HG02840 (cell line): ENCODE results near the gene MYOM3.
"Not testable (repeated sequence)": the region's sequence is repeated elsewhere in the genome, so short reads cannot be mapped to it uniquely, and the experiment has no call there.

ENCODE experiments used
- ATAC-seq: cut with Tn5 transposase; IDR thresholded peaks from one replicate; pipeline ENCODE4 v1.9.1; 2021; ENCODE audit warnings: mild to moderate bottlenecking, moderate library complexity, moderate number of reproducible peaks; ENCODE audit not compliant: unreplicated experiment, low FRiP score

Gene MYOM3

GRCh38 chr1:24077278-24077978 lies 34.5 kb downstream of the MYOM3 start:
- no peak for ATAC-seq

DNA sequence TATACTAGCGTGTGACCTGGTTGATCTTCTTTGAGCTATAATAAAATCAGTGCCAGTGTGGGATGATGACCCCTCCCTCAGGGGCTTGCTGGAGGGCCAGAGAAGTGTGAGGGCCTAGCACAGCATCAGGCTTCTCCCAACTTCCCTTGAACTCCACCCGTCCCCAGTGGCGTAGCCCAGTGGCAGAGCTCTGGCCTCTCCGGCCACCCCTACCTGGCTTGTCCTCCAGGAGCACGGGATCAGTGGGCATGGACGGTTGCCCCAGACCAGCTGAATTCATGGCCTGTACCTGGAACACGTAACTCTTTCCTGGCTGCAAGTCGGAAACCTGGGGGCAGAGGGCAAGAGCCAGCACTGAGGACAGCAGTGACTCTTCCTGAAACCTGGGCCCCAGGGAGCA lies 36.0 kb downstream of the MYOM3 start:
- no peak for ATAC-seq

- ATAC-seq: no peak
These were observed 36.4 kb downstream of the MYOM3 start for GRCh38 chr1:24075590-24075854.

- no peak for ATAC-seq
These were observed 36.9 kb downstream of the MYOM3 start for GRCh38 chr1:24074817-24075589.

DNA sequence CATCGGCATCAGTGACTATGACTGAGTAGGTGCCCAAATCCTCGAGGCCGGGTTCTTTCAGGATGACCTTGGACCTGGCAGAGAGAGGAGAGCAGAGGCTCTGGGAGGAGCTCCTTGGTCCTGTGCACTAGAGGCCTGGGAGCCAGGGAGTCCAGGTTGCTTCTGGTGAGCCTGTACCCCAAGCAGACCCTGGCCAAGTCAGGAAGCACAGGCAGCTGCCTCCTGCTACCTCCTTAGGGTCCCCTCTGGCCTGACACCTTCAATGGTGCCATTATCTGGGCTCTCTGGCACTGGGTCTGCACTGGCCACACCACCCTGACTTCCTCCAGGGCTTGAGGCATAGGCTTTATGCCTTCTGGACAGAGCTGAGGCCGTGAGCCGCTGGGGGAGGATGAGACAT lies 37.7 kb downstream of the MYOM3 start:
- no peak for ATAC-seq

- ATAC-seq: no peak
These were observed 40.0 kb downstream of the MYOM3 start for GRCh38 chr1:24071941-24072340.

DNA sequence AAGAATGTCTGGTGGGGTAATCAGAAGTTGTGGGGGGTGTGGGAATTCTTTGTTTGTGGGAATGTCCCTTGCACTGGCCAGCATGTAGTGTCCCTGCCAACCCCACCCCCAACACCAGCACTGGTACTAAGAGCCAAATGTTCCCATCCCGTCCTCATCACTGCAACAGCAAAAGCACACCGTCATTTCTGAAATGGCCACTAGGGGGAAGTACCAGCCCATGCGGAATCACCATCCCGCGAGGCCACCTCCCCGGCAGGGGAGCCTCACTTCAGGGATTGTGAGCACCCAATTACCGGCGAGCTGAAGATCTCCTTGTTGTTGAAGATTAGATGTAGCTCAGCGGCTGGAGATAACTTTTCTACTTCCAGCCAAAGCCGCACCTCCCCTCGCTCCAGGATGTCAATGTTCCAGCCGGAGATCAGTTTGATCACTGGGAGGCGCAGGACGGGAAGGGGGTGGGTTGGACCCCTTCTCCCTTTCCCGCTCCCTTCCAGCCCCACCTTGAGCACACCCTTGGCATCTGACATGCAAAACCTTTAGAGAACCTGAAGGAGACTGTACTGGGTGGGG lies 41.0 kb downstream of the MYOM3 start:
- ATAC-seq: no peak

GRCh38 chr1:24069817-24070216 lies 42.1 kb downstream of the MYOM3 start:
- no peak for ATAC-seq

DNA sequence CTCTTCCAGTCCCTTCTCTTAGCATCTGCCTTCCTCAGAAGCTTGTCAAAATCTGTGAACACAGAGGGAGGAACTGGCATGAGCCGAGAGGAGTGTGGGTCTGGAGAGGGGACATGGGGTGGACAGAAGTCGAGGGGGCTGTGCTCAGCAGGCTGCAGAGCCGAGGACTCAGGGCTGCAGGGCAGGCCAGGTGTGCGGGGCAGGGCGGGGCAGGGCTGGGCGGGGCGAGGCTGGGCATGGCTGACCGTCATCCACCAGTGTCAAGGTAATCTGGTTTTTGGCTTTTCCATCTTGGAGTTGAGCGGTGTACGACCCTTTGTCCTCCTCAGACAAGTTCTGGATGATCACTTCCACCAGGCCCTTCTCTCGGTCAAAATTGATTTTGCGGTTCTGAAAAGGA lies 44.0 kb downstream of the MYOM3 start:
- ATAC-seq: no peak

DNA sequence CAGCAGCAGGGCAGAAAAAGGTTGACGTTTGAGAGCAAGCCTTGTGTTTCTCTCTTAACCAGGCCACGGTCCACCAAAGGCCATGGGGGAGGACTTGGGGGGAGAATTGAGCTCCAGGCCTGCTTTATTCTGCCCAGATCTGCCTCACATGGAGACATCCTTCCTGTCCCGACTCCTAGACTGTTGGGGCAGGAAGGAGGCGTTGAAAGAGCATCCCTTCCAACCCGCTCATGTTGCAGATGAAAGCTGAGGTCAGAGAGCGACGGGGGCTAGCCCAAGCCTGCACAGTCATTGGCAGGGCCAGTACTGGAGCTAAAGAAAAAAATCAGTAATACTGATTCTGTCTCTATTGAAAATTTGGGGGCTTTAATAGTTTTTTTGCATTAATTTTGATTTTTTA lies 46.6 kb downstream of the MYOM3 start:
- ATAC-seq: no peak

DNA sequence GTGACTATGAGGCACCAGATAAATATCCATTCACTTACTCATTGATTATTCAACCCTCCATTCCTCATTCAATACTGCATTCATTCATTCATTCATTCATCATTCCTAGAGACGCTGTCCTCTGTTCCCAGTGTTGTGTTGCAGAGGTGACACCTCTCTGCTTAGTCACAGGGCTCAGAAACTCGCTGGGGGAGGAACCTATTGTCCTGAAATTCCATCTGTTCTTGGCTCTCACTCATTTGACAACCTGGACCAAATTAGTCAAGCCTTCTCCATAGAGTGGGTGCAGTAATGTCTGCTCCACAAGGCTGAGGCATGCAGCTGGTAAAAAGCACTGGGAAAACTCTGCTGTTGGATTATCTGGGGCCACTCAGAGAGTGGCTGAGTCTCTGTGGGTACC lies 49.7 kb downstream of the MYOM3 start:
- no peak for ATAC-seq

DNA sequence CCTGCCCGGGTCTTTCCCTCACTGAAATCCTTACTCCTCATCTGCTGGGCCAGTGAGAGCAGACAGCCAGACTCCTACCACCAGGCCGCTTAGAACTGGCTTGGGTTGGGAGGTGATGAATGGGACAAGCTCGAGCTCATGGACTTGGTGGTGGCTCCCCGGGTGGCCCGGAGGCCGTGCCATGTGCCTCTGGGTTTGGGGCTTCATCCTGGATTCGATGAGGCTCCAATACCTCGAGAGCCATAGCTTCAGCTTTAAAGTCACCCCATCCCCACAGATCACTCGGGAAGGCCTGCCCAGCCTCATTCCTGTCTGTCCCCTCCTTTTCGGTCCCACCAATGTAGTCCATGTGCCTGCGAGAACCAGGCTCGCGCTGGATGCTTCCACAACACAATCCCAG lies 51.5 kb downstream of the MYOM3 start:
- no peak for ATAC-seq

DNA sequence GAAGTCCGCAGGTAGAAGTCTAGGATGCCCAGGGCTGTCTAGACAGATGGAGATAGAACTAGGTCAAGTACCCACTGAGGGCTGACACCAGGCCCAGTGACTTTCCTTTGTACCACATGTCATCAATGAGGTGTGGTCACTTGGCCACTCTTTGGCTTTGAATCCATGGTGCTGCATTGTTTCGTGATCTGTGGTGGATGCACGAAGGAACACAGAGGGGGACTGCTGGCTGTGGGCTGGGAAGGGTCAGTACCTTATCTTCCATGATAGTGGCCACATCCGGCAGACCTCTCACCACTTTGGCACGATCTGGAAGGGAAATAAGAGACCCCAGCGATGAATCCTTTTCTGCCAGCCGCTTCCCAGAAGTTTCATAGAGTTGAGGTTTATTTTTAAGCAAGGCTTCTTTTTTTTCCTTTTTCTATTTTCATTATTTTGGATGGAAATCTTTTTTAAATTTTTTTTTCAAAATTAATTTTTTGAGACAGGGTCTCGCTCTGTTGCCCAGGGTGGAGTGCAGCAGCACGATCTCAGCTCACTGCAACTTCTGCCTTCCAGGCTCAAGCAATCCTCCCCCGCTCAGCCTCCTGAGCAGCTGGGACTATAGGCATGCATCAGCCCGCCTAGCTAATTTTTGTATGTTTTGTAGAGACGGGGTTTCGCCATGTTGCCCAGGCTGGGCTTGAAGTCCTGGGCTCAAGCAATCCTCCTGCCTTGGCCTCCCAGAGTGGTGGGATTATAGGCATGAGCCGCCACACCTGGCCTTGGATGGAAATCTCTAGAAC lies 53.1 kb downstream of the MYOM3 start:
- no peak for ATAC-seq

DNA sequence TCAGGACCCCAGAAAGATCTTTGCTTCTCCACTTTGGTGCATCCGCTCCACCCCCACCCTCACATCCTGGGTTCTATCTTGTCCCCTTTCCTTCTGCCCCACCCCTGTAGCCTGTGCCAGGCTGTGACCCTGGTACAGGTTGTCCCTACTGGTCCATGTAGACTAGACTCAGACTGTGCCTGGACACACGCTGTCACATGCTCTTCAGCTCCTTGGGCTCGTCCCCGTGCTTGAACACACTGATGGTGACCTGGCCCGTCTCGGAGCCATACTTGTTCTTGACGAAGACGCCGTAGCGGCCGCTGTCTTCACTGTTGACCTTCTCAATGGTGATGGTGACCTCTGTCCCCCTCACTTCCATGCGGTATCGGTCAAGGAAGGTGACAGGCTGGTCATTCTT lies 54.8 kb downstream of the MYOM3 start:
- ATAC-seq: no peak

DNA sequence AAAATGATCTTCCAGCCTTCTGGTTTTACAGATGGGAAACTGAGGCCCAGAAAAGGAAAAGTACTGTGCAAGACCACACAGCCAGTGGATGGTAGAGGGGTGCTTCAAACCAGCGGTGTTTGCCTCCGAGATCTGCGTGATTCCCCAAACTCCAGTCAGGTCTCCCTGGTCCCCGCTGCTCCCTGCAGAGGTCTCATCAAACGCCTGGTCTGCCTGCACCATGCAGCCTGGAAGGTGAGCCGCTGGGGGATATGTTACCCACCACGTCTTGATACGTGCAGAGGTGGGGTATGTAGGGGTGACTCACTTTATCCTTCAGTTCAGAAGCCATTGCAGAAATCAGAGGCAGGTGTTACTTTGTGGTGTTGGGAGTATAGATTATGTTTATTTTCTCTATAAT lies 56.3 kb downstream of the MYOM3 start:
- ATAC-seq: no peak

GRCh38 chr1:24052220-24052619 lies 59.7 kb downstream of the MYOM3 start:
- no peak for ATAC-seq

GRCh38 chr1:24051206-24051945 lies 60.6 kb downstream of the MYOM3 start:
- ATAC-seq: no peak

- ATAC-seq: no peak
These were observed 62.2 kb downstream of the MYOM3 start for GRCh38 chr1:24049733-24050132.

DNA sequence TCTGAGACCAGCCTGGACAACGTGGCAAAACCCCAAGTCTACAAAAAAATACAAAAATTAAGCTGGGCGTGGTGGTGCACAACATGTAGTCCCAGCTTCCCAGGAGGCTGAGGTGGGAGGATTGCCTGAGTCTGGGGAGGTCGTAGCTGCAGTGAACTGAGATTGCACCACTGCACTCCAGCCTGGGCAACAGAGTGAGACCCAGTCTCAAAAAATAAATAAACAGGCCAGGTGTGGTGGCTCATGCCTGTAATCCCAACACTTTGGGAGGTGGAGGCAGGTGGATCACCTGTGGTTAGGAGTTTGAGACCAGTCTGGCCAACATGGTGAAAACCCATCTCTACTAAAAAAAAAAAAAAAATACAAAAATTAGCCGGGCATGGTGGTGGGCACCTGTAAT lies 63.0 kb downstream of the MYOM3 start:
- ATAC-seq: not testable (repeated sequence)

GRCh38 chr1:24048205-24048869 lies 63.6 kb downstream of the MYOM3 start:
- no peak for ATAC-seq
